ENCODE results near the gene MSTN. TPM values are rescaled to one million over a fixed set of nuclear protein-coding genes. Genes with fewer than 3 reads are reported as not detected.

MSTN gene
- under 0.01 TPM in 1 of 2 replicates, not detected in the other for total RNA-seq

GRCh38 chr2:190062601-190063000 is at the start of gene MSTN:
TSS of gene MSTN (minus strand) at chr2:190062729. CDS start at chr2:190062596, 133 bp downstream.
- Histone ChIP-seq H3K36me3 (ENCODE audit: insufficient read depth, low read length) (no peaks in the 10 kb centered on the region), H3K4me3 (ENCODE audit: insufficient read depth, low read length) (no peak within 1 kb of the TSS), H3K4me1 (ENCODE audit: insufficient read depth, low read length) (no peaks in the 10 kb centered on the region), H4K20me1 (ENCODE audit: insufficient read depth, low read length) (no peaks in the 10 kb centered on the region), H2AFZ (ENCODE audit: low read length) (peak within 1 kb of the TSS; percentile 64), H3K9me3 (ENCODE audit: low read depth, low read length) (no peaks in the 10 kb centered on the region), H3K27ac (ENCODE audit: low read depth, low read length) (no peak within 1 kb of the TSS), H3K4me2 (ENCODE audit: insufficient read depth, low read length) (no peak within 1 kb of the TSS), H3K79me2 (ENCODE audit: insufficient read depth, low read length) (no peaks in the 10 kb centered on the region), H3K27me3 (ENCODE audit: insufficient read depth, low read length) (no peaks in the 10 kb centered on the region)
- DNase-seq (ENCODE audit: insufficient read length, low spot score, missing footprints), result no peak
- TF ChIP-seq CTCF (IDR thresholded peaks at IDR 0.05; ENCODE audit: extremely low read depth, low read depth, low read length), result no peak

GRCh38 chr2:190111166-190111565 is 48.6 kb upstream of the MSTN start:
- Histone ChIP-seq H2AFZ (ENCODE audit: low read length) (peak overlapping the region; percentile 28), H3K4me3 (ENCODE audit: insufficient read depth, low read length) (no peak overlapping the region), H3K4me2 (ENCODE audit: insufficient read depth, low read length) (no peak overlapping the region), H3K27ac (ENCODE audit: low read depth, low read length) (no peak overlapping the region), H4K20me1 (ENCODE audit: insufficient read depth, low read length) (no peaks in the 10 kb centered on the region), H3K27me3 (ENCODE audit: insufficient read depth, low read length) (no peaks in the 10 kb centered on the region), H3K79me2 (ENCODE audit: insufficient read depth, low read length) (no peaks in the 10 kb centered on the region), H3K4me1 (ENCODE audit: insufficient read depth, low read length) (peaks cover 18% of the 10 kb centered on the region), H3K36me3 (ENCODE audit: insufficient read depth, low read length) (no peaks in the 10 kb centered on the region), H3K9me3 (ENCODE audit: low read depth, low read length) (no peaks in the 10 kb centered on the region)
- no peak for TF ChIP-seq CTCF (IDR thresholded peaks at IDR 0.05; ENCODE audit: extremely low read depth, low read depth, low read length)
- no peak for DNase-seq (ENCODE audit: insufficient read length, low spot score, missing footprints)

- DNase-seq (ENCODE audit: insufficient read length, low spot score, missing footprints), result no peak
- Histone ChIP-seq H4K20me1 (ENCODE audit: insufficient read depth, low read length) (no peaks in the 10 kb centered on the region), H3K27ac (ENCODE audit: low read depth, low read length) (no peak overlapping the region), H3K27me3 (ENCODE audit: insufficient read depth, low read length) (no peaks in the 10 kb centered on the region), H3K4me2 (ENCODE audit: insufficient read depth, low read length) (no peak overlapping the region), H3K4me1 (ENCODE audit: insufficient read depth, low read length) (peaks cover 18% of the 10 kb centered on the region), H3K4me3 (ENCODE audit: insufficient read depth, low read length) (no peak overlapping the region), H3K9me3 (ENCODE audit: low read depth, low read length) (no peaks in the 10 kb centered on the region), H3K79me2 (ENCODE audit: insufficient read depth, low read length) (no peaks in the 10 kb centered on the region), H2AFZ (ENCODE audit: low read length) (peak overlapping the region; percentile 28), H3K36me3 (ENCODE audit: insufficient read depth, low read length) (no peaks in the 10 kb centered on the region)
- no peak for TF ChIP-seq CTCF (IDR thresholded peaks at IDR 0.05; ENCODE audit: extremely low read depth, low read depth, low read length)
Observed at GRCh38 chr2:190110699-190111098, 48.2 kb upstream of the MSTN start.

- Histone ChIP-seq H2AFZ (ENCODE audit: low read length) (no peak overlapping the region), H3K27me3 (ENCODE audit: insufficient read depth, low read length) (no peaks in the 10 kb centered on the region), H3K9me3 (ENCODE audit: low read depth, low read length) (no peaks in the 10 kb centered on the region), H3K4me3 (ENCODE audit: insufficient read depth, low read length) (no peak overlapping the region), H3K4me1 (ENCODE audit: insufficient read depth, low read length) (peaks cover 18% of the 10 kb centered on the region), H3K4me2 (ENCODE audit: insufficient read depth, low read length) (peak overlapping the region; percentile 52), H3K27ac (ENCODE audit: low read depth, low read length) (peak overlapping the region; percentile 40), H3K79me2 (ENCODE audit: insufficient read depth, low read length) (no peaks in the 10 kb centered on the region), H4K20me1 (ENCODE audit: insufficient read depth, low read length) (no peaks in the 10 kb centered on the region), H3K36me3 (ENCODE audit: insufficient read depth, low read length) (no peaks in the 10 kb centered on the region)
- TF ChIP-seq CTCF (IDR thresholded peaks at IDR 0.05; ENCODE audit: extremely low read depth, low read depth, low read length), result no peak
- peak; percentile 73 for DNase-seq (ENCODE audit: insufficient read length, low spot score, missing footprints)
Observed at GRCh38 chr2:190110131-190110530, 47.6 kb upstream of the MSTN start.

All from osteoblast (primary cell).